Endothelial cell (in vitro differentiated cells): ENCODE measurements around the gene EXOC2. TPM values are rescaled to one million over a fixed set of nuclear protein-coding genes. Genes with fewer than 3 reads are reported as not detected.

Source experiments
- DNase-seq: peaks from one replicate; pipeline ENCODE4 v3.0.0; 2021; ENCODE audit warnings: low spot score
- H3K27ac Mint-ChIP-seq: one replicate; pipeline ENCODE4 v1.8.0; 2021; ENCODE audit warnings: mixed read lengths, inconsistent platforms; ENCODE audit not compliant: unreplicated experiment
- H3K27me3 Mint-ChIP-seq: one replicate; pipeline ENCODE4 v1.8.0; 2021; ENCODE audit warnings: mild to moderate bottlenecking, moderate library complexity, mixed read lengths, inconsistent platforms; ENCODE audit not compliant: unreplicated experiment
- H3K36me3 Mint-ChIP-seq: one replicate; pipeline ENCODE4 v1.8.0; 2021; ENCODE audit warnings: mild to moderate bottlenecking, low read depth, mixed read lengths, inconsistent platforms; ENCODE audit not compliant: unreplicated experiment
- H3K4me1 Mint-ChIP-seq: one replicate; pipeline ENCODE4 v1.8.0; 2021; ENCODE audit warnings: mild to moderate bottlenecking, mixed read lengths, inconsistent platforms; ENCODE audit not compliant: unreplicated experiment
- H3K4me3 Mint-ChIP-seq: one replicate; pipeline ENCODE4 v1.8.0; 2021; ENCODE audit warnings: mild to moderate bottlenecking, mixed read lengths, inconsistent platforms; ENCODE audit not compliant: unreplicated experiment
- H3K9me3 Mint-ChIP-seq: one replicate; pipeline ENCODE4 v1.8.0; 2021; ENCODE audit warnings: mixed read lengths, inconsistent platforms; ENCODE audit not compliant: unreplicated experiment
- CTCF ChIP-seq: fragments of 200-600 bp; sonication (generic); IDR thresholded peaks from one replicate; pipeline ENCODE4 v1.5.0; 2021; ENCODE audit warnings: antibody characterized with exemption; ENCODE audit not compliant: unreplicated experiment
- total RNA-seq: library from RNA; stranded (reverse); fragmentation: NEBNext Ultra II Directional; extraction: Animal tissue kit (Norgen Biotek cat#: 25700); gene quantifications from one replicate; pipeline ENCODE4 v1.2.1, GENCODE V29; 2021; ENCODE audit not compliant: unreplicated experiment

Gene EXOC2
- total RNA-seq, 1 donor from 2014 or later, result 34.6 TPM

- no peaks in the 10 kb centered on the region for H3K4me1 Mint-ChIP-seq
- H3K27ac Mint-ChIP-seq, result no peak overlapping the region
- no peaks in the 10 kb centered on the region for H3K27me3 Mint-ChIP-seq
- H3K9me3 Mint-ChIP-seq, result no peaks in the 10 kb centered on the region
- no peak for DNase-seq
- no peak overlapping the region for H3K4me3 Mint-ChIP-seq
- peaks cover 25% of the 10 kb centered on the region for H3K36me3 Mint-ChIP-seq
- no peak for TF ChIP-seq CTCF
Observed at GRCh38 chr6:558089-558488, 134.8 kb downstream of the EXOC2 start.

GRCh38 chr6:551829-552350 lies 141.0 kb downstream of the EXOC2 start:
- no peak overlapping the region for H3K4me3 Mint-ChIP-seq
- H3K36me3 Mint-ChIP-seq, result peaks cover 18% of the 10 kb centered on the region
- no peak for TF ChIP-seq CTCF
- no peak overlapping the region for H3K27ac Mint-ChIP-seq
- no peak for DNase-seq
- peaks cover 3% of the 10 kb centered on the region for H3K27me3 Mint-ChIP-seq
- no peaks in the 10 kb centered on the region for H3K9me3 Mint-ChIP-seq
- peaks cover 5% of the 10 kb centered on the region for H3K4me1 Mint-ChIP-seq

DNA sequence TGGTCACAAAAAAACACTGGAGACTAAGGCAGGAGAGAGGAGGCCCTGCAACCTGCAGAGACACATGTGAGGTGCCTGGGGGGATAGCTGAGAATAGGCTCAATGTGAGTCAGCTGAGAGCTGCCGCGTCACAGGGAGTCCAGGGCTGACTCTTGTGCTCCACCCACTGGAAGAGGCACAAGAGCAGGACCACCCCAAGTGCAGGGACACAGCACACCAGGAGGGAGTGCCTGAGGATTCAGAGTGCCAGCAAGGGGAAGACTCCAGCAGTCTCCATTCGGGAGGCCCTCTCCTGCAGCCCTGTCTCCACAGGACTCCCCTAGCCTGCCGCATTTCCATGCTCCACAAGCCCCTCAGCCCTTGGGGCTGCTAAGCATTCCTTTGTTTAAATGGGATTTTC lies 141.5 kb downstream of the EXOC2 start:
- H3K27me3 Mint-ChIP-seq, result peaks cover 3% of the 10 kb centered on the region
- H3K4me1 Mint-ChIP-seq, result peaks cover 5% of the 10 kb centered on the region
- no peaks in the 10 kb centered on the region for H3K9me3 Mint-ChIP-seq
- no peak for DNase-seq
- H3K36me3 Mint-ChIP-seq, result peaks cover 15% of the 10 kb centered on the region
- H3K4me3 Mint-ChIP-seq, result no peak overlapping the region
- TF ChIP-seq CTCF, result no peak
- H3K27ac Mint-ChIP-seq, result no peak overlapping the region

GRCh38 chr6:549906-550305 lies 143.0 kb downstream of the EXOC2 start:
- Mint-ChIP-seq H3K9me3 (no peaks in the 10 kb centered on the region), H3K27me3 (peaks cover 3% of the 10 kb centered on the region), H3K4me3 (no peak overlapping the region), H3K36me3 (peaks cover 5% of the 10 kb centered on the region), H3K27ac (no peak overlapping the region), H3K4me1 (peaks cover 5% of the 10 kb centered on the region)
- no peak for DNase-seq
- no peak for TF ChIP-seq CTCF

DNA sequence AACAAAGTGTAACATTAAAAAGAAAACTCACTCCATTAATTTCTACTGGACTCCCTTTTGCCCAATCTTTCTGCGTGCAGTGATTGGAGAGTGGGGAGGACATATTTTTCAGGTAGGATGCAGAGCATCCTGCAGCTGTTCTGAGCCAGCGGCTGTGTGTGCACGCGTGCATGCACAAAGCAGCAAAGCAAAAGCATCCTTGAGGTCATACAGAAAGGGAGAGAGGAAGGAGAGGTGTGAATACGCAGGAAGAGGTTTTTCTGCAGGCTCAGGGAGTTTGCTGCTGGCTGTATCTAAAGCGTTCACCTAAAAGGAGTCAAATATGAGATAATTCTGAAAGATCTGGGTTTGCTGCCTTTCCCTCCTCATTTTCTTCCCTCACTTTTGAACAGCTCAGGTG lies 144.4 kb downstream of the EXOC2 start:
- DNase-seq, result no peak
- Mint-ChIP-seq H3K9me3 (no peaks in the 10 kb centered on the region), H3K36me3 (peaks cover 5% of the 10 kb centered on the region), H3K4me1 (peaks cover 5% of the 10 kb centered on the region), H3K27me3 (peaks cover 3% of the 10 kb centered on the region), H3K4me3 (no peak overlapping the region), H3K27ac (no peak overlapping the region)
- TF ChIP-seq CTCF, result no peak
